GM10266 (cell line): Measurements from ENCODE around the gene P4HA2.

ENCODE experiments used
- DNase-seq: peaks from one replicate; pipeline ENCODE4 v3.0.0; 2012; ENCODE audit errors: extremely low spot score
- CTCF ChIP-seq: IDR thresholded peaks from 2 replicates; pipeline ENCODE4 v1.5.1; 2012; ENCODE audit warnings: mild to moderate bottlenecking, low read depth; ENCODE audit not compliant: control insufficient read depth, insufficient read depth; ENCODE audit errors: missing control alignments

Gene P4HA2

DNA sequence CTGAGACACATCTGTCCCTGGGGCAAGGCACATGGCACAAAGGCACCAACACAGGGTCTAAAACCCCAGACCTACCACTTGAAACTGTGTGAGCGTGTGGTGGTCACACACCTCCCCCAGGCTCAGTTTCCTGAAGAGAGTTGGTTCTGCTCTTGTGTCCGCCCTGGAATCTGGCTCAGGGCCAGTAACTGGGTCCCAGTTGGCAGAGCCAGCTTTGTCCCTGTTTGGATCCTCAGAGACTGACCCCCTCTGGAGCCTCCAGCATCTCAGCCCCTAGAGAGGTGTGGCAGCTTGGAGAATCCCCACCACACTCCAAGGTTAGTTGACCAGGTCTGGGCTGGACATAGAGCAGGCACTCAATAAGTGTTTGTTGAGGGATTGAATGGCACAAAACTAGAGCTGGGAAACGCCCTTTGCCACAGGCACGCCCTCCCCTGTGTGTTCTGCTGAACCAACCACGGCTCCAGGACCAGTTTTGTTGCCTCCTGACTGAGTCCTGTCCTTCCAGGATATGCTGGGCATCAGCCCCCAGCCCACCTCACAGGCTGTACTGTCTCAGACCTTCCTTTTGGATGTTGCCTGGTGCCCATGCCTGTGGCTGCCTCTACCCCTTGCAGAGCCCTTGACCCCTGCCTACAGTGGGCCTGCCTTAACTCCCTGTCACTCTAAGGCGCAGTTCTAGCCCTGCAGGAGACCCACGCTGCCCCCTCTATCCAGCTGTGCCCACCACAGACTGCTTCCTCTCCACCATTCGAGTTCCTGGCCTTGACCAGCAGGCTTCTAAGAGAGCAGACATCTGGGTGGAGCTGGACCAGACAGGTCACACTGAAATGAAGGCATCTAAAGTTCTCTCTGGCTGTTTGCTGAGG lies 26.0 kb upstream of the P4HA2 start:
- TF ChIP-seq CTCF = no peak
- DNase-seq = no peak

- no peak for DNase-seq
- TF ChIP-seq CTCF = no peak
These were observed 25.4 kb upstream of the P4HA2 start for GRCh38 chr5:132253008-132253441.

DNA sequence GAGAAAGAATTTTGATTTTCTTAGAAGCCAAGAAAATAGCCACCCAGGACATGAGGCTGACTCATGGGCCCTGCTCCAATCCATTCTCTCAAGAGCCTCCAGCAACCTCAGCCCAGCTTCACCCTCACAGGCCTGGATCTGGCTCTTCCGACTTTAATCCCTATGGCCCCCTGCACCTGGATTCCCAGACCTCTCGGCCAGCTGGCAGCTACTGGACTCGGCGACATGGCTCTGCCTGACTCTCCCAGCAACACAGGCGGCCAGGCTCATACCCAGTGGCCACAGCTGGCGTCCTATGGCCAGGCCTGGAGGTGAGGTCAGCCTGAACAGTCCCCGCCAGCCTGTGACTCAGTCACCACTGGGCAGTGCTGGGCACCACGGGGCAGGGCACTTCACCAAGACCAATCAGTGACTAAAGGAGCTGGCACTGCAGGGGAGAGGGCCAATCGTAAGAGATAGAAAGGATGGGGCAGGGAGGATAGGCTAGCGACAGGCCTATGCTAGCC lies 23.6 kb upstream of the P4HA2 start:
- TF ChIP-seq CTCF = no peak
- DNase-seq = no peak

- no peak for DNase-seq
- no peak for TF ChIP-seq CTCF
These were observed 22.9 kb upstream of the P4HA2 start for GRCh38 chr5:132250547-132250946.

DNA sequence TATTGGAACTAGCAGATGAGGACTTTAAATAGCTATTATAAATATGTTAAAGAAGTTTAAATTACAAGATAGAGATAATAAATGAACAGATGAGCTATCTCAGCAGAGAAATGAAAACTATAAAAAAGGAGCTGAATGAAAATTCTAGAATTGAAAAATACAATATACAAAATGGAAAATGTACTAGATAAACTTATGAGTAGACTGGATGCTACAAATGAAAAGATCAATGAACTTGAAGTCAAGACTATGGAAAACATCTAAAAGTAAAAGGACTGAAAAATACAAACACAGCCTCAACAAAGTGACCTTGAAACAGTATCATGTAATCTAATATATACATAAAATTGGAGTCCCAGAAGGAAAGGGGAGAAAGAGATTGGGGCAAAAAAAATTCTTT lies 19.2 kb upstream of the P4HA2 start:
- DNase-seq = no peak
- TF ChIP-seq CTCF = no peak

GRCh38 chr5:132245593-132245992 lies 17.9 kb upstream of the P4HA2 start:
- DNase-seq = no peak
- no peak for TF ChIP-seq CTCF

GRCh38 chr5:132243366-132243977 lies 15.8 kb upstream of the P4HA2 start:
- DNase-seq = no peak
- no peak for TF ChIP-seq CTCF
